HFFc6 (cell line): Measurements from ENCODE around the gene ZNF775. TPM values are rescaled to one million over a fixed set of nuclear protein-coding genes. Genes with fewer than 3 reads are reported as not detected.

Experiments used
- DNase-seq: peaks from one replicate; pipeline ENCODE4 v3.0.0-alpha.2; 2018
- H3K27ac Mint-ChIP-seq: 2 replicates; pipeline ENCODE4 v1.8.0; 2020; ENCODE audit warnings: mild to moderate bottlenecking, mixed read lengths
- H3K27me3 Mint-ChIP-seq: 2 replicates; pipeline ENCODE4 v1.8.0; 2021; ENCODE audit warnings: mild to moderate bottlenecking, moderate library complexity, mixed read lengths; ENCODE audit not compliant: insufficient read depth
- H3K36me3 Mint-ChIP-seq: 2 replicates; pipeline ENCODE4 v1.8.0; 2021; ENCODE audit warnings: low read depth, mixed read lengths
- H3K4me1 Mint-ChIP-seq: 2 replicates; pipeline ENCODE4 v1.8.0; 2020; ENCODE audit warnings: low read depth, mixed read lengths
- H3K4me3 Mint-ChIP-seq: 2 replicates; pipeline ENCODE4 v1.8.0; 2020; ENCODE audit warnings: mild to moderate bottlenecking, moderate library complexity, mixed read lengths
- H3K9me3 Mint-ChIP-seq: 2 replicates; pipeline ENCODE4 v1.8.0; 2020; ENCODE audit warnings: mild to moderate bottlenecking, mixed read lengths
- total RNA-seq, 6 experiments: library from RNA; stranded (reverse); fragmentation: NEBNext Ultra II Directional; extraction: Animal tissue kit (Norgen Biotek cat#: 25700); gene quantifications; 2 replicates in 1 of 6; 3 replicates in 5 of 6; pipeline ENCODE4 v1.2.3, GENCODE V29; 2021
- TF ChIP-seq, protein P1 (sequence below): fragments of 200-600 bp; sonication (generic); IDR thresholded peaks from 2 replicates; pipeline ENCODE4 v1.5.0; 2021; ENCODE audit warnings: antibody characterized with exemption, mild to moderate bottlenecking

ZNF775 gene
- total RNA-seq, 6 experiments from 2014 or later: 2.7 to 3.8 (median 2.9) TPM

DNA sequence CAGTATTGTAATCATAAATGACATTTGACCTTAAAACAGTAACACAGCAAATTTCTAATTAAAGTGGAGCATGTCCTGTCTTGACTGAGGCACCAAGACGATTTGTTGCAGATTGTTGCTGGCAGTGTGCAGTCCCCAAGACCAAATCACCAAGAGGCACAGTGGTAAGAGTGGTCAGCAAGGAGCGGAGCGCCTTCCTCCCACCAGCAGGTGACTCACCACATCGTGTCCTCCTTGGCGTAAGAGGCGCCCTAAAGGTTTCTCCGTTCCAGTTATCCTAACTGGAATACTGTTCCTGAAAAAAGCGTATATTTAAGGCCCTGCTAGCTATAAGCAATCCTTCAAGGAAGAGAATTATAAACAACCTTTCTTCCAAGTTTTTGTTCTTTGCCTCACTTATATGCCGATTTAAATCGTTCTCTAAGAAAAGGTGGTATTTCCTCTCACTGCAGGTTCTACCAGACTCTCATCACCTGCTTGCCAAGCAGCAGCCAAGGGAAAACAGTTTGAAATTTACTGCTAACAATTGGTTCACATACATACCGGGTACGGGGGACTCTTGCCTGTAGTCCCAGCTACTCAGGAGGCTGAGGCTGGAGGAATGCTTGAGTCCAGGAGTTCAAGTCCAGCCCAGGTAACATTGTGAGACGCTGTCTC lies 21.2 kb upstream of the ZNF775 start:
- Mint-ChIP-seq H3K36me3 (no peaks in the 10 kb centered on the region), H3K4me1 (no peaks in the 10 kb centered on the region; the same call in 1 of the 2 replicates), H3K27me3 (no peaks in the 10 kb centered on the region; the same call in none of the 2 replicates), H3K27ac (no peak overlapping the region), H3K9me3 (no peaks in the 10 kb centered on the region), H3K4me3 (no peak overlapping the region)
- no peak for DNase-seq
- TF ChIP-seq, protein P1, sequence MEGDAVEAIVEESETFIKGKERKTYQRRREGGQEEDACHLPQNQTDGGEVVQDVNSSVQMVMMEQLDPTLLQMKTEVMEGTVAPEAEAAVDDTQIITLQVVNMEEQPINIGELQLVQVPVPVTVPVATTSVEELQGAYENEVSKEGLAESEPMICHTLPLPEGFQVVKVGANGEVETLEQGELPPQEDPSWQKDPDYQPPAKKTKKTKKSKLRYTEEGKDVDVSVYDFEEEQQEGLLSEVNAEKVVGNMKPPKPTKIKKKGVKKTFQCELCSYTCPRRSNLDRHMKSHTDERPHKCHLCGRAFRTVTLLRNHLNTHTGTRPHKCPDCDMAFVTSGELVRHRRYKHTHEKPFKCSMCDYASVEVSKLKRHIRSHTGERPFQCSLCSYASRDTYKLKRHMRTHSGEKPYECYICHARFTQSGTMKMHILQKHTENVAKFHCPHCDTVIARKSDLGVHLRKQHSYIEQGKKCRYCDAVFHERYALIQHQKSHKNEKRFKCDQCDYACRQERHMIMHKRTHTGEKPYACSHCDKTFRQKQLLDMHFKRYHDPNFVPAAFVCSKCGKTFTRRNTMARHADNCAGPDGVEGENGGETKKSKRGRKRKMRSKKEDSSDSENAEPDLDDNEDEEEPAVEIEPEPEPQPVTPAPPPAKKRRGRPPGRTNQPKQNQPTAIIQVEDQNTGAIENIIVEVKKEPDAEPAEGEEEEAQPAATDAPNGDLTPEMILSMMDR: no peak

DNA sequence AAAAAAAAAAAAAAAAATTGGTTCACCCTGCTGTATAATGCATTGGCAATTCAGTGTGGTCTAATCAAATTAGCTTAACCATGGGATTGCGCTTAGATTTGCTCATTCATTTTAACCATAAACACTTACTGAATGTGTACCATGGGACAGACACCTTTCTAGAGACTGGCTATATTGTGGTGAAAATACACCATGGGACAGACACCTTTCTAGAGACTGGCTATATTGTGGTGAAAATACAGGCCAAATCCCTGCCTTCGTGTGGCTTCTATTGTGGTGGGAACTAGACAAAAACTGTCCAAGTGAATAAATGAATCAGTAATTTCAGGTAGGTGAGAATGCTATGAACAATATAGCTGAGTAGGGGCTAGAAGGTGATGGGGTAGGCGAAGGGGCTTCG lies 20.7 kb upstream of the ZNF775 start:
- DNase-seq: no peak
- Mint-ChIP-seq H3K9me3 (no peaks in the 10 kb centered on the region), H3K4me1 (no peaks in the 10 kb centered on the region; the same call in 1 of the 2 replicates), H3K4me3 (no peak overlapping the region), H3K27me3 (no peaks in the 10 kb centered on the region; the same call in none of the 2 replicates), H3K36me3 (no peaks in the 10 kb centered on the region), H3K27ac (no peak overlapping the region)
- TF ChIP-seq, protein P1: no peak

DNA sequence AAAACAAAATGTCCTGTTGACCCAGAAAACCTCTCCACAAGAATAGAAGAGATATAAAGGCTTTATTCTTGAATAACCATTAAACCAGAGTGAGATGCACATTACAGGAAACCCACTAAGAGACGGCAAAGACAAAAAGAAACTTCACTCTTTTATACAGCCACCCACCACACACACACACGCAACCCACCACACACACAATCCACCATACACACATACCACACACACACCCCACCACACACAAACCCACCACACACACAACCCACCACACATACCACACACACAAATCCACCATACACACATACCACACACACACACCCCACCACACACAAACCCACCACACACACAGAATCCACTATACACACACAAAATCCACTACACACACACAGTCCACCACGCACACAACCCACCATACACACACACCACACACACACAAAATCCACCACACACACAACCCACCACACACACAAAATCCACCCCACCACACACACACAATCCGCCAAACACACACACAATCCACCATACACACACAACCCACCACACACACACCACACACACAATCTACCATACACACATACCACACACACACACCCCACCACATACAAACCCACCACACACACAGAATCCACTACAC lies 20.0 kb upstream of the ZNF775 start:
- DNase-seq: no peak
- Mint-ChIP-seq H3K27me3 (no peaks in the 10 kb centered on the region; the same call in none of the 2 replicates), H3K36me3 (no peaks in the 10 kb centered on the region), H3K9me3 (no peaks in the 10 kb centered on the region), H3K27ac (no peak overlapping the region), H3K4me3 (no peak overlapping the region), H3K4me1 (no peaks in the 10 kb centered on the region; the same call in 1 of the 2 replicates)
- TF ChIP-seq, protein P1: no peak

DNA sequence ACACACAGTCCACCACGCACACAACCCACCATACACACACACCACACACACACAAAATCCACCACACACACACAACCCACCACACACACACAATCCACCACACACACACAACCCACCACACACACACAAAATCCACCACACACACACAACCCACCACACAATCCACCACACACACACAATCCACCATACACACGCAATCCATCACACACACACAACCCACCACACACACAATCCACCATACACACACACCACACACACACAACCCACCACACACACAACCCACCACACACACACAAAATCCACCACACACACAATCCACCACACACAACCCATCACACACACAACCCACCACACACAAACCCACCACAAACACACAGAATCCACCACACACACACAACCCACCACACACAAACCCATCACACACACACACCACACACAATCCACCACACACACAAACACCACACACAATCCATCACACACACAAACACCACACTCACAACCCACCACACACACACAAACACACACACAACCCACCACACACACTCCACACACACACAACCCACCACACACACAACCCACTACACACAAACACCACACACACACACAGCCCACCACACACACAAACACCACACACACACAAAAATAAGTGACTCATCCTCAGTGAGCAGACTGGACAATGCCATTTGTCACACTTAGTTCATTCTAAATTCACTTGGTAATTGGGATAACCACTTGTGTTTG lies 19.3 kb upstream of the ZNF775 start:
- Mint-ChIP-seq H3K27ac (no peak overlapping the region), H3K4me1 (no peaks in the 10 kb centered on the region; the same call in 1 of the 2 replicates), H3K9me3 (no peaks in the 10 kb centered on the region), H3K4me3 (no peak overlapping the region), H3K27me3 (no peaks in the 10 kb centered on the region; the same call in none of the 2 replicates), H3K36me3 (no peaks in the 10 kb centered on the region)
- no peak for DNase-seq
- TF ChIP-seq, protein P1: no peak

DNA sequence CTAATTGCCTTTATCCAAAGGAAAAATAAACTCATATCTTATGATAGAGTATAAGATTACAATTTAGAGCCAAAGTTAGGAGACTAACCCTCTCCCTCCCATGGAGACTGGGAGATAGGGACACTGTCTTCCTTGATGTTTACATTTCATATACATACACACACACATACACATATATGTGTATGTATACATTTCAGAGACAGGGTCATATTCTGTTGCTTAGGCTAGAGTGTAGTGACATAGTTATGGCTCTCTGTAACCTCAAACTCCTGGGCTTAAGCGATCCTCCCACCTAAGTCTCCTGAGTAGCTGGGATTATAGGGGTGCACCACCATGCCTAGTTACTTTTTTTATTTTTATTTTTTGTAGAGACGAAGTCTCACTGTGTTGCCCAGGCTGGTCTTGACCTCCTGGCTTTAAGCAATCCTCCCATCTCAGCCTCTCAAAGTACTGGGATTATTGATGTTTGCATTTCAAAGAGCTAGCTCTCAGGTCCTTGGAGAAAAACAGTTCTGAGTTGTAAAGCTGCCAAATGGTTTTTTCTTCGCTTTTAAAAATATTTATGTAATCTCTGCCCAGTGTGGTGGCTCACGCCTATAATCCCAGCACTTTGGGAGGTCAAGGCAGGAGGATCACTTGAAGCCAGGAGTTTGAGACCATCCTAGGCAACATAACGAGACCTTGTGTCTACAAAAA lies 18.6 kb upstream of the ZNF775 start:
- Mint-ChIP-seq H3K9me3 (no peaks in the 10 kb centered on the region), H3K36me3 (no peaks in the 10 kb centered on the region), H3K4me1 (no peaks in the 10 kb centered on the region; the same call in 1 of the 2 replicates)

More for the DNA sequence above, 18.6 kb upstream of the ZNF775 start:
- Mint-ChIP-seq H3K27me3 (no peaks in the 10 kb centered on the region; the same call in none of the 2 replicates), H3K4me3 (no peak overlapping the region), H3K27ac (no peak overlapping the region)
- TF ChIP-seq, protein P1: no peak
- no peak for DNase-seq
